Measurements from ENCODE around the gene LEMD2. TPM values are rescaled to one million over a fixed set of nuclear protein-coding genes. Genes with fewer than 3 reads are reported as not detected.

The LEMD2 gene
- total and polyA plus RNA-seq, 9 of the 15 experiments (the other 6 are each of a cell fraction or from before 2014, with no cell fraction given) = 0.32 to 46.3 (median 30.8) TPM

GRCh38 chr6:33788694-33789549 lies at the start of gene LEMD2 (continued):
- TF ChIP-seq BCLAF1 (IDR thresholded peaks at IDR 0.05; ENCODE audit: borderline replicate concordance in 1 of 2, control insufficient read depth in 1 of 2, low read depth in 2 of 2, low read length in 1 of 2) (peak in 1 of 2 experiments; percentile 59; a peak in 1 of 4 replicates), SRF (CRISPR knock-in tag; IDR thresholded peaks at IDR 0.05) (peak in 1 of 2 experiments; percentile 77; a peak in 2 of 4 replicates), ZBTB33 (CRISPR knock-in tag; IDR thresholded peaks at IDR 0.05) (peak; percentile 58; the same call in 1 of the 2 replicates), ZKSCAN8 (CRISPR knock-in tag; IDR thresholded peaks at IDR 0.05) (peak; percentile 72; the same call in 1 of the 2 replicates), CHCHD3 (CRISPR knock-in tag; IDR thresholded peaks at IDR 0.05) (peak; percentile 81; the same call in 1 of the 2 replicates), ZNF347 (CRISPR knock-in tag; IDR thresholded peaks at IDR 0.05; ENCODE audit: low read depth) (no peak), ZC3H11A (IDR thresholded peaks at IDR 0.05; ENCODE audit: low read depth, low read length) (0 out of 2 replicates have a peak, but pooled peaks have one; percentile 70), FOSL1 (tag; conservative IDR thresholded peaks at IDR 0.05) (peak; percentile 75), YY1 (IDR thresholded peaks at IDR 0.05; ENCODE audit: borderline replicate concordance in 1 of 3, control insufficient read depth in 1 of 3, extremely low read depth in 1 of 3, insufficient read depth in 3 of 3, insufficient read length in 1 of 3, insufficient replicate concordance in 2 of 3, low read depth in 1 of 3, low read length in 2 of 3) (peak; percentile 100), CBFB (CRISPR knock-in tag; IDR thresholded peaks at IDR 0.05) (no peak), TFAP4 (CRISPR knock-in tag; IDR thresholded peaks at IDR 0.05; ENCODE audit: borderline replicate concordance) (peak; percentile 69; the same call in 1 of the 2 replicates), ZBTB2 (IDR thresholded peaks at IDR 0.05) (peak; percentile 68; the same call in 1 of the 2 replicates), ETV5 (CRISPR knock-in tag; IDR thresholded peaks at IDR 0.05; ENCODE audit: low read depth) (peak; percentile 70; the same call in 1 of the 2 replicates), RNF219 (CRISPR knock-in tag; IDR thresholded peaks at IDR 0.05) (0 out of 2 replicates have a peak, but pooled peaks have one; percentile 17)

Measured in K562 (cell line).